Measurements from ENCODE around the gene SENP6.

Gene SENP6

GRCh38 chr6:75751443-75751842 lies 149.8 kb downstream of the SENP6 start:
- DNase-seq, result no peak

GRCh38 chr6:75752365-75752764 lies 150.7 kb downstream of the SENP6 start:
- DNase-seq, result no peak

GRCh38 chr6:75755704-75756103 lies 154.0 kb downstream of the SENP6 start:
- DNase-seq, result no peak

GRCh38 chr6:75757295-75757694 lies 155.6 kb downstream of the SENP6 start:
- no peak for DNase-seq

GRCh38 chr6:75758061-75758460 lies 156.4 kb downstream of the SENP6 start:
- DNase-seq, result no peak

- DNase-seq, result no peak
Measured at GRCh38 chr6:75759207-75759606, 157.5 kb downstream of the SENP6 start.

- DNase-seq, result no peak
Measured at GRCh38 chr6:75760320-75760719, 158.6 kb downstream of the SENP6 start.

- no peak for DNase-seq
Measured at GRCh38 chr6:75761489-75761888, 159.8 kb downstream of the SENP6 start.

GRCh38 chr6:75762063-75762462 lies 160.4 kb downstream of the SENP6 start:
- DNase-seq, result no peak

GRCh38 chr6:75766387-75766786 lies 164.7 kb downstream of the SENP6 start:
- DNase-seq, result no peak
